ENCODE data around the gene STEAP1B.

STEAP1B gene

DNA sequence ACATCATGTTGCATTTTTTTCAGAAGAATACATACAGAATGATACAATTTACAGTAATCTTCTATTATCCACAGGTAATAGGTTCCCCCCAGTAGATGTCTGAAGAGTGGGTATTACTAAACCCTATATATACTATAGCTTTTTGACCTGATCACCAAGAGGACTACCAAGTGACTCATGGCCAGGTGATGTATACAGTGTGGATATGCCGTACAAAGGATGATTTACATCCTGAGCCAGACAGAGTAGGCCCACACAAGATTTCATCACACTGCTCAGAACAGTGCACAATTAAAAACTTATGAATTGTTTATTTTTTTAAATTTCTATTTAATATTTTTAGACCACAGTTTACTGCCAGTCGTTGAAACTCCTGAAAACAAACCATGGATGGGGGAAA is 70.6 kb downstream of the STEAP1B start:
- DNase-seq (ENCODE audit: low spot score), result no peak

GRCh38 chr7:22427855-22428254 is 72.1 kb downstream of the STEAP1B start:
- DNase-seq (ENCODE audit: low spot score), result no peak

GRCh38 chr7:22427104-22427503 is 72.9 kb downstream of the STEAP1B start:
- no peak for DNase-seq (ENCODE audit: low spot score)

GRCh38 chr7:22426463-22427094 is 73.4 kb downstream of the STEAP1B start:
- no peak for DNase-seq (ENCODE audit: low spot score)

- no peak for DNase-seq (ENCODE audit: low spot score)
Measured at GRCh38 chr7:22425361-22425760, 74.6 kb downstream of the STEAP1B start.

DNA sequence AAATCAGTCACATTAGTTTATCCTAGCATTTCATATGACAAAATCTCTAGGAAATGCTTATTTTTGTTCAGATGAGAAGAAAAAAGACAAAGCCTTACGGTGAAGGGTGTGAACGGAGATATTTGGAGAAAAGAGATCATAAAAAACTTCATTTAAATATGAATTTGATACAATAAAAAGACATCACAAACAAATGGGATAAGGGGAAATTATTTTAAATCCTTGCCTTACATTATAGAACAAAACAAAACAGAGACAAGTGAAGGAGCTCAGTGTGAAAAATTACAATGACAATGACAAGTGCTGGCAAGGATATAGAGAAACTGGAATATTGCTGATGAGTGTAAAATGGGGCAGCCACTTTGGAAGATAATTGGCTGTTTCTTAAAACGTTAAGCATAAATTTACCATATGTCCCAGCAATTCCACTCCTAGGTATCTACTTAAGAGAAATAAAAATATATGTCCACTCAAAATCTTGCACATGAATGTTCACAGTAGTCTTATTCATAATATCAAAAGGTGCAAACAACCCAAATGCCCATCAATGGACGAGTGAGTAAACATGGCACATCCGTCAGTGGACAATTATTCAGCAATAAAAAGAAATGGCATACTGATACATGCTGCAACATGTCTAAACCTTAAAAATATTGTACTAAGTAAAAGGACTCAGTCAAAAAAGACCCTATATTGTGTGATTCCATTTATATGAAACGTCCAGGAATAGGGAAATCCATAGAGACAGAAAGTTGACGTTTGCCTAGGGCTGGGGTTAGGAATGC is 77.0 kb downstream of the STEAP1B start:
- DNase-seq (ENCODE audit: low spot score), result no peak

GRCh38 chr7:22420973-22421635 is 78.9 kb downstream of the STEAP1B start:
- no peak for DNase-seq (ENCODE audit: low spot score)

GRCh38 chr7:22420008-22420407 is 80.0 kb downstream of the STEAP1B start:
- no peak for DNase-seq (ENCODE audit: low spot score)

DNA sequence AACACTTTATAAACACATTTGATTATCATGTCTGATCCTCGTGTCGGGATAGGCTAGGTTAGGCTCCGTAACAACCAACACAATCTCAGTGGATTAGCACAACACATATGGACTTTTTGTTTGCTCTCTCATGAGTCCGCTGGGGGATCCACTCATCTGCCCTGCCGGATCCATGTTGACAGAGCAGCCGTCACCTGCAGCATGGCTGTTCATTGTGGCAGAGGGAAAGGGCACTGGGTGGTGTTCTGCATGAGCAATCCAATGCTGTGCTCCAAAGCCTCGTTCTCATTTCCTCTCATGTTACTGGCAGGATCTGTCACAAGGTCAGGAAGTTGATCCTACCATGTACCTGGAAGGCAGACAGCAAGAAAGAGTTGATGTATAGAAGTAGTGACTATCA is 80.5 kb downstream of the STEAP1B start:
- no peak for DNase-seq (ENCODE audit: low spot score)

DNA sequence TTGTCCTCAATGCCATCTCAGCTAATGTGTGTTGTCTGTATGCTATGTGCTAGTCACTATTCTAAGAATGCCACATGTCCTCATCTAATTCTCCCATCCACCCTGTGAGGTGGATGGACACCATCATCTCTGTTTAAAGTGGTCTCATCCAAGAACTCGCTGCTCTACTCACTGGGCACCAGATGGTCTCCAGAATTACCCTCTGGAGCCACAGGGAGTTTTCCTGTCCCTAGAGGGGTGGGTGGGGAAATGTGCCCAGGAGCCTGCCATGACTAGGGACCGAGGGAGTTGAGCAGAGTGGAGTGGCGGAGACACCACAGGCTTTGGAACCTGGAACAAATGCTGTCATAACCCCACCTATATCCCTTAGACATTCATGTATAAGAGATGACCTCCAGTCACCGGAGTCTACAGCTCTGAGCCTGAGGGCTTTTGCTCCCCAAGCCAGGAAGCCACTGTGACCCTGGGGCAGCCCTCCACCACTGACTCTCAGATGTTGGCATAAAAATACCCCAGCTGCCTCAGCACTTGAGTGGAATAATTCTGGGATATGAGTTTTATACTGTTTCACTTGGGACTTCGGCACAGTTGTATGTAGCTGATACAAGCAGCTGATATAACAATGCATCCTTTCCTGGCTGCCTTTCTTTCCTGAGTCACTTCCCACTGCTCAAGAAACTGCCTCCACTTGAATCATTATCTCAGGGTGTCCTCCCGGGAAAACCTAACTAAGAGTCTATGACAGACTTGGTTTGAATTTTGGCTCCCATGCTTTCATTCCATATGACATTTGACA is 81.5 kb downstream of the STEAP1B start:
- DNase-seq (ENCODE audit: low spot score), result no peak

DNA sequence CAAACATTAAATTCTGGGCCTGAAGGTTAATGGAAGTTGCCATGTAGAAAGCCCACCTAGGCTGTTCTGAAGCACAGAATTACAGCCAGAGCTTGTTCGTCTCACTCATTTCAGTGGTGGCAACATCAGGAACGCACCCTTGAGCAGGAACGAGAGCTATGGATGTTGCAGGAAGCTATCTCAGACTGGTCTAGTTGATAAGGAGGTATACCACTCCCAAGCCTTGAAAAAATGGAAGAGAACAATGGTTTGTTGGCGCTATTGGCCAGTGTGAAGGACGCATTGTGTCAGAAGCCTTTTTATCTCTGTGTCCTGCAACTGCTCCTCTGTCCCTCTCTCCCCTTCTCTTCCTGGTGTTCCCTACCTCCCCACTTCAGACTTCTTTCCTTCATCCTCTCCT is 82.1 kb downstream of the STEAP1B start:
- DNase-seq (ENCODE audit: low spot score), result no peak

GRCh38 chr7:22417349-22417748 is 82.6 kb downstream of the STEAP1B start:
- no peak for DNase-seq (ENCODE audit: low spot score)

- no peak for DNase-seq (ENCODE audit: low spot score)
Measured at GRCh38 chr7:22414424-22414823, 85.6 kb downstream of the STEAP1B start.

DNA sequence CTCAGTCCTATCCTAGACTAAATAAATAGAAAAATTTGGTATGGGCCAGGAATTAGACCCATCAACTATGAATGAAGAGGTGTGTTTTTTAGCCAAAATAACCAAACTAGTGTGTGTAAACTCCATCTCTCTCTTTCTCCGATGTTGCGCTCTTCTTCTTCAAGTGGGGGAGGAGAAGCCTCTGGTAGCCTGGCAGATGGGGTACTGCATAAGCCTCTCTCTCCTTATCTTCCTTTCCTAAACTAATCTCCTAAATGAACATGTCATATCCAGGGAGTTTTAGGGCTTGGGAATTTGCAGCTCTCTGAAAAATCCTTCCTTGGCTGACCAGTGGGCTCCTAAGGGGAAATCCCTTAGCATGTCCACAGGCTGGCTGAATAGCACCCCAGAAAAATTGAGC is 86.8 kb downstream of the STEAP1B start:
- DNase-seq (ENCODE audit: low spot score), result no peak

- no peak for DNase-seq (ENCODE audit: low spot score)
Measured at GRCh38 chr7:22411977-22412693, 87.9 kb downstream of the STEAP1B start.

DNA sequence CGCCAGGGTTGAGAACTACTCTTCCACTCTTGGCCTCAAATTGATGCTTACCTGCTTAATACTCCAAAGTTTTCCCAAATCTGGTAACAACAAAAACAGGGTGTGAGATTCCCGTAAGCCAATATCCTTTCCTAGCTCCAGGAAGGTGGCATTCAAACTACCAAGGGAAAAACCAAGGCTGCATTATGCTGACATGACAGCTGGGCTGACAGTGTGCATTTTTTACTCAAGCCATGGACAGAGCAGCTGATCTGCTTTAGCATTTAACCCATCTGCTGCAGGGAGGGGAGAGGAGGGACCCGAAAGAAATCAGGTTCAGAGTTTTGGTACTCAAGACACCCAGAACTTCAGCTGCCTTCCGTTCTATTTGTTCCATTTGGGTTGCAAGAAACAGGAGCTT is 93.3 kb downstream of the STEAP1B start:
- no peak for DNase-seq (ENCODE audit: low spot score)

DNA sequence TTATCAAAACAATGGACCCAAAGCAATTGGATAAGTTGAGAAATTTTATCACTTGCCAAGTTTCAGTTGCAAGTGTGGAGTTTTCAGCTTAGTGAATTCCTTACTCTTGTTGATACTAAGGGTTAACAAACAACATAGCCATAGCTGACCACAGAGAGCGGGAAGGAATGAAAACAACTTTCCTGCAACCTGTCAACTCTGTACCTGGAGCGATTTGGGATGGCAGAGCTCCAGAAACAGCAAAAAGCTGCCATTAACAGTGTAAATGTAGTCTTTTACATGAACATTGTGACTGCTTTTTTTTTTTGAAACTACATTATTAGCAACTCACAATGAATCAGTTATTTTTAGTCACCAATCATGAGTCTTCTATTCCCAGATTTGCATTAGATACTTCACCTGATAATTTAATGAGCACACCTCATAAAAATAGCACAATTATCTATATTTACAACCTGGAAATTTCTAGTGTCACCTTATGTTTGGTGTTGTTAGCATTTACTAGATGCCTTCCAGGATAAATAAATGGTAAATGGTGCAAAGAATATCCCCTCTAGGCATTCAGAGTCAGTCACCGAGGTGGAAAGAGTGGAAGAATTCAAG is 95.5 kb downstream of the STEAP1B start:
- DNase-seq (ENCODE audit: low spot score), result no peak

- DNase-seq (ENCODE audit: low spot score), result no peak
Measured at GRCh38 chr7:22403344-22403743, 96.6 kb downstream of the STEAP1B start.

- no peak for DNase-seq (ENCODE audit: low spot score)
Measured at GRCh38 chr7:22402250-22402649, 97.7 kb downstream of the STEAP1B start.

- DNase-seq (ENCODE audit: low spot score), result no peak
Measured at GRCh38 chr7:22400936-22401553, 98.9 kb downstream of the STEAP1B start.

Data from Ammon's horn (tissue), 1 donor.